ENCODE results near the gene HOXC5. TPM values are rescaled to one million over a fixed set of nuclear protein-coding genes. Genes with fewer than 3 reads are reported as not detected.

Gene HOXC5
- total RNA-seq, 2 donors from 2014 or later = not detected

- Mint-ChIP-seq H3K4me3 (no peak overlapping the region), H3K36me3 (ENCODE audit: low read depth) (no peaks in the 10 kb centered on the region), H3K27ac (no peak overlapping the region), H3K27me3 (ENCODE audit: insufficient read depth) (peaks cover 97% of the 10 kb centered on the region), H3K4me1 (no peaks in the 10 kb centered on the region), H3K9me3 (peaks cover 9% of the 10 kb centered on the region)
- TF ChIP-seq, protein P1, sequence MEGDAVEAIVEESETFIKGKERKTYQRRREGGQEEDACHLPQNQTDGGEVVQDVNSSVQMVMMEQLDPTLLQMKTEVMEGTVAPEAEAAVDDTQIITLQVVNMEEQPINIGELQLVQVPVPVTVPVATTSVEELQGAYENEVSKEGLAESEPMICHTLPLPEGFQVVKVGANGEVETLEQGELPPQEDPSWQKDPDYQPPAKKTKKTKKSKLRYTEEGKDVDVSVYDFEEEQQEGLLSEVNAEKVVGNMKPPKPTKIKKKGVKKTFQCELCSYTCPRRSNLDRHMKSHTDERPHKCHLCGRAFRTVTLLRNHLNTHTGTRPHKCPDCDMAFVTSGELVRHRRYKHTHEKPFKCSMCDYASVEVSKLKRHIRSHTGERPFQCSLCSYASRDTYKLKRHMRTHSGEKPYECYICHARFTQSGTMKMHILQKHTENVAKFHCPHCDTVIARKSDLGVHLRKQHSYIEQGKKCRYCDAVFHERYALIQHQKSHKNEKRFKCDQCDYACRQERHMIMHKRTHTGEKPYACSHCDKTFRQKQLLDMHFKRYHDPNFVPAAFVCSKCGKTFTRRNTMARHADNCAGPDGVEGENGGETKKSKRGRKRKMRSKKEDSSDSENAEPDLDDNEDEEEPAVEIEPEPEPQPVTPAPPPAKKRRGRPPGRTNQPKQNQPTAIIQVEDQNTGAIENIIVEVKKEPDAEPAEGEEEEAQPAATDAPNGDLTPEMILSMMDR (conservative IDR thresholded peaks at IDR 0.05) = no peak
- Histone ChIP-seq H3K9me3 (ENCODE audit: control insufficient read depth, low read length) (peaks cover 10% of the 10 kb centered on the region), H3K9ac (ENCODE audit: extremely low read depth, low read length, poor library complexity, severe bottlenecking) (no peak overlapping the region), H3K36me3 (ENCODE audit: control insufficient read depth, insufficient read depth, low read length) (no peaks in the 10 kb centered on the region), H3K4me3 (ENCODE audit: low read length) (no peak overlapping the region), H3K27ac (ENCODE audit: low read depth, low read length) (no peak overlapping the region), H3K4me1 (ENCODE audit: control insufficient read depth, insufficient read depth, low read length) (no peaks in the 10 kb centered on the region), H3K27me3 (ENCODE audit: control insufficient read depth, insufficient read depth, low read length, poor library complexity, severe bottlenecking) (peaks cover 100% of the 10 kb centered on the region)
- 43% methylated on average over 5 of the region's 5 CpGs; no CpG with 5 or more reads in 1 of the 2 experiments for WGBS, 2 experiments (ENCODE audit: insufficient coverage in 1 of 2, insufficient read length in 1 of 2)
- no peak for DNase-seq
These were observed 5.5 kb downstream of the HOXC5 start for GRCh38 chr12:54038284-54038870.

DNA sequence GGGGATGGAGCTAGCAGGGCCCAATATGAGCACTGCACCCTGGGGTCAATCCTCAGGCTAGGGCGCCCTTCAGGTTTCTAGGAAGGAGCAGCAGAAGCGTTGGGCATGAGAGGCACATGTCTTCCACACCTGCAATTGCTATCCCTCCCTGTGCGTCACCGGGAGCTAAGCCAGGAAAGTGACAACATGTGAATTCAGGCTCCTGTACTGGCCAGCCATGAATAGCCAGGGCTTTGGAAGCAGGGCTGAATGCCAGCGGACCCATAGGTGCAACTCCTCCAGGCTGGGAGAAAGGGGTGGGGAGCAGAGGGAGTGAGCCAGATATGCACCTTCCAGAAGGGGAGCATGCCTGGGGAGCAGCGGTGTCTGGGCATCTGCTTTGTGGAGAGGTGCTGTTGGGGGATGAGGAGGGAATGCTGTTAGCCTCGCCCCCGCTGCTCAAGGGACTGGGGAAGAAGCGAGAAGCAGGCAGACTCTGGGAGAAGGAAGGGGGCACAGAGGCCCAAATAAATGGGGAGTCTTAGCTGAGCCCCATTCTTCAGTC, 6.1 kb downstream of the HOXC5 start:
- no peak overlapping the region for H3K4me3 ChIP-seq (ENCODE audit: low read length)
- no peaks in the 10 kb centered on the region for H3K4me1 ChIP-seq (ENCODE audit: control insufficient read depth, insufficient read depth, low read length)
- H3K9me3 ChIP-seq (ENCODE audit: control insufficient read depth, low read length) = peaks cover 10% of the 10 kb centered on the region
- no peak for DNase-seq
- Mint-ChIP-seq H3K9me3 (peaks cover 9% of the 10 kb centered on the region), H3K27ac (no peak overlapping the region), H3K4me3 (no peak overlapping the region), H3K27me3 (ENCODE audit: insufficient read depth) (peaks cover 100% of the 10 kb centered on the region), H3K36me3 (ENCODE audit: low read depth) (no peaks in the 10 kb centered on the region), H3K4me1 (no peaks in the 10 kb centered on the region)
- H3K36me3 ChIP-seq (ENCODE audit: control insufficient read depth, insufficient read depth, low read length) = no peaks in the 10 kb centered on the region
- TF ChIP-seq, protein P1 (conservative IDR thresholded peaks at IDR 0.05) = no peak
- H3K27me3 ChIP-seq (ENCODE audit: control insufficient read depth, insufficient read depth, low read length, poor library complexity, severe bottlenecking) = peaks cover 100% of the 10 kb centered on the region
- 19 to 23% methylated on average over 8 to 9 of the region's 9 CpGs for WGBS, 2 experiments (ENCODE audit: insufficient coverage in 1 of 2, insufficient read length in 1 of 2)
- no peak overlapping the region for H3K9ac ChIP-seq (ENCODE audit: extremely low read depth, low read length, poor library complexity, severe bottlenecking)
- H3K27ac ChIP-seq (ENCODE audit: low read depth, low read length) = no peak overlapping the region

DNA sequence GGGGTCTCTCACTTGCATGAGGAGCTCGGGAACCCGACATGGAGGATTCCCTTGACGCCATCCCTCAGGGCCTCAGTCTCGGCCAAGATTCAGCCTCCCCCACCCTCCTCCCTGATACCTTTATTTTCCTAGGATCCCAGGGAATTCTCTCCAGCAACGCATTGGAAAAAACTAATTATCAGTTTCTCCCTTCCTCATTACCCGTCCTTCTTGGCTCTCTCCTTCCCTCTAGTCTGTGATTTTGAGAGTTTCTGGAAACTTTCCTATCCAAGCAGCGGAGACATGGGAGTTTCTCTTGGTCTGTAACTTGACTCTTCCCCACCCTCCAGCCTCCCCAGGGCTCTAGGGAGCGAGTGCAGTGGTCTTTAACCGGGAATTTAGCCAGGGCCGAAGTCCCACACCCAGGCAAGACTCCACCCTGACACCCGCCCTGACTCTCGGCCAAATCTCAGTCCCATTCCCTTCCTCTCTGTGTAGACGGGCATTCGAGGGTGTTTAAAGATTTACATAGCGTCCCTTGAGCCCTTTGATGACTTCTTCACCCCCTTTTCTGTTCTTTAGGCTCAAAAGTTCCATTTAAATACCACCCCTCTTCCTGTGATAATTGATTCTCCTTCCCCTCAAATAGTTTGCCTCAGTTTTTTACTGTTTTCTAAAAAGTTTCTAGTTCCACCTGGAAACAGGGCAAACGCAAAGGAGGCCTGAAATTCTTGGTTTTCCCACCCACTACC, 6.7 kb downstream of the HOXC5 start:
- DNase-seq = no peak
- Histone ChIP-seq H3K27me3 (ENCODE audit: control insufficient read depth, insufficient read depth, low read length, poor library complexity, severe bottlenecking) (peaks cover 100% of the 10 kb centered on the region), H3K4me1 (ENCODE audit: control insufficient read depth, insufficient read depth, low read length) (no peaks in the 10 kb centered on the region), H3K9me3 (ENCODE audit: control insufficient read depth, low read length) (peaks cover 10% of the 10 kb centered on the region), H3K4me3 (ENCODE audit: low read length) (no peak overlapping the region), H3K36me3 (ENCODE audit: control insufficient read depth, insufficient read depth, low read length) (no peaks in the 10 kb centered on the region), H3K27ac (ENCODE audit: low read depth, low read length) (no peak overlapping the region), H3K9ac (ENCODE audit: extremely low read depth, low read length, poor library complexity, severe bottlenecking) (no peak overlapping the region)
- Mint-ChIP-seq H3K9me3 (peaks cover 9% of the 10 kb centered on the region), H3K27me3 (ENCODE audit: insufficient read depth) (peaks cover 100% of the 10 kb centered on the region), H3K27ac (no peak overlapping the region), H3K4me3 (no peak overlapping the region), H3K36me3 (ENCODE audit: low read depth) (no peaks in the 10 kb centered on the region), H3K4me1 (no peaks in the 10 kb centered on the region)
- TF ChIP-seq, protein P1 (conservative IDR thresholded peaks at IDR 0.05) = no peak
- WGBS, 2 experiments (ENCODE audit: insufficient coverage in 1 of 2, insufficient read length in 1 of 2) = 9 to 17% methylated on average over 11 to 16 of the region's 16 CpGs
